GM12892 (cell line): ENCODE results near the gene PABPC1L.

Source experiments
- POLR2A ChIP-seq: IDR thresholded peaks from 2 replicates; pipeline ENCODE4 v1.6.1; 2011; ENCODE audit warnings: low read depth, low read length, control low read depth
- POLR2AphosphoS5 ChIP-seq: IDR thresholded peaks from 2 replicates; pipeline ENCODE4 v1.6.1; 2011; ENCODE audit warnings: low read depth, low read length, control low read depth
- TAF1 ChIP-seq: IDR thresholded peaks from 2 replicates; pipeline ENCODE4 v1.6.1; 2011; ENCODE audit warnings: low read depth, mild to moderate bottlenecking, control low read depth, low read length, borderline replicate concordance

DNA sequence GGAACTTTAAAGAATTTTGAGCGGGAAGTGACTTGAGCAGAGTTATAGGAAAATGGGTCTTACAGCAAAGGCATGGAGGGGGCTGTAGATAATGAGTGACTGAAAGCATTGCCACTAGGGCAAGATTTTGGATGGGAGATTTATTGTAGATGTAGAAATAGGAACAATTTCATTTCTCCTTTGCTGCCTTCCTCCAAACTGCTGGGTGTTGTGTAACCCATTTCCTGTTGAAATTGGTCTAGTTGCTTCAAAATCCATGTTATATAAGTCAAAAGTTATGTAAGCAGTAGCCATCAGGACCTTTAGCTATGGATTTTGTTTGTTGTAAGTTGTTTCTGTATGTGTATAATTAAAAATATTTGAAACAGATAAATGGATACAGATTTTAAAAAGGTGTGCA is 13.3 kb upstream of the PABPC1L start:
- TF ChIP-seq TAF1 (no peak), POLR2AphosphoS5 (no peak), POLR2A (no peak)
